GM12872 (cell line): ENCODE results near the gene ASB5.

Source experiments
- TF ChIP-seq, protein P1 (sequence below): IDR thresholded peaks from 3 replicates; pipeline ENCODE4 v1.5.1; 2011; ENCODE audit warnings: low read depth, mild to moderate bottlenecking, low read length, moderate library complexity; ENCODE audit not compliant: insufficient read depth

Gene ASB5, protein sequence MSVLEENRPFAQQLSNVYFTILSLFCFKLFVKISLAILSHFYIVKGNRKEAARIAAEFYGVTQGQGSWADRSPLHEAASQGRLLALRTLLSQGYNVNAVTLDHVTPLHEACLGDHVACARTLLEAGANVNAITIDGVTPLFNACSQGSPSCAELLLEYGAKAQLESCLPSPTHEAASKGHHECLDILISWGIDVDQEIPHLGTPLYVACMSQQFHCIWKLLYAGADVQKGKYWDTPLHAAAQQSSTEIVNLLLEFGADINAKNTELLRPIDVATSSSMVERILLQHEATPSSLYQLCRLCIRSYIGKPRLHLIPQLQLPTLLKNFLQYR

DNA sequence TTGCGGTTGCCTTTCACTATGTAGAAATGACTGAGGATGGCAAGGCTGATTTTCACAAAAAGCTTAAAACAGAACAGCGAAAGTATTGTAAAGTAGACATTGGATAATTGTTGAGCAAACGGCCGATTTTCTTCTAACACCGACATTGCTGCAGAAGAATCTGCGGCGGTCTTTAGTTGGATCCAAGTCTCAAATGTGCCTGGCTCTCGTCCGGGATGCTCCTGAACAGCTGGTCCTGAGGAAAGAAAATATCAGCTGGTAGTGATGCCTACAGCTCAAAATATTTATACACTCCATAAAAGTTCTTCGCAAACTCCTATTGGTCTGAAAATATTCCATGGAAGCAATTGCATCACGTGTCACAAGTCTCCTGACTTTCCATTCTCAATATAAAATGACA is at the start of gene ASB5:
Gene ASB5 (minus strand): TSS at position 260 of the 400 bp plus-strand sequence. CDS start 114 bp downstream, at position 146.
- TF ChIP-seq, protein P1, sequence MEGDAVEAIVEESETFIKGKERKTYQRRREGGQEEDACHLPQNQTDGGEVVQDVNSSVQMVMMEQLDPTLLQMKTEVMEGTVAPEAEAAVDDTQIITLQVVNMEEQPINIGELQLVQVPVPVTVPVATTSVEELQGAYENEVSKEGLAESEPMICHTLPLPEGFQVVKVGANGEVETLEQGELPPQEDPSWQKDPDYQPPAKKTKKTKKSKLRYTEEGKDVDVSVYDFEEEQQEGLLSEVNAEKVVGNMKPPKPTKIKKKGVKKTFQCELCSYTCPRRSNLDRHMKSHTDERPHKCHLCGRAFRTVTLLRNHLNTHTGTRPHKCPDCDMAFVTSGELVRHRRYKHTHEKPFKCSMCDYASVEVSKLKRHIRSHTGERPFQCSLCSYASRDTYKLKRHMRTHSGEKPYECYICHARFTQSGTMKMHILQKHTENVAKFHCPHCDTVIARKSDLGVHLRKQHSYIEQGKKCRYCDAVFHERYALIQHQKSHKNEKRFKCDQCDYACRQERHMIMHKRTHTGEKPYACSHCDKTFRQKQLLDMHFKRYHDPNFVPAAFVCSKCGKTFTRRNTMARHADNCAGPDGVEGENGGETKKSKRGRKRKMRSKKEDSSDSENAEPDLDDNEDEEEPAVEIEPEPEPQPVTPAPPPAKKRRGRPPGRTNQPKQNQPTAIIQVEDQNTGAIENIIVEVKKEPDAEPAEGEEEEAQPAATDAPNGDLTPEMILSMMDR = no peak

DNA sequence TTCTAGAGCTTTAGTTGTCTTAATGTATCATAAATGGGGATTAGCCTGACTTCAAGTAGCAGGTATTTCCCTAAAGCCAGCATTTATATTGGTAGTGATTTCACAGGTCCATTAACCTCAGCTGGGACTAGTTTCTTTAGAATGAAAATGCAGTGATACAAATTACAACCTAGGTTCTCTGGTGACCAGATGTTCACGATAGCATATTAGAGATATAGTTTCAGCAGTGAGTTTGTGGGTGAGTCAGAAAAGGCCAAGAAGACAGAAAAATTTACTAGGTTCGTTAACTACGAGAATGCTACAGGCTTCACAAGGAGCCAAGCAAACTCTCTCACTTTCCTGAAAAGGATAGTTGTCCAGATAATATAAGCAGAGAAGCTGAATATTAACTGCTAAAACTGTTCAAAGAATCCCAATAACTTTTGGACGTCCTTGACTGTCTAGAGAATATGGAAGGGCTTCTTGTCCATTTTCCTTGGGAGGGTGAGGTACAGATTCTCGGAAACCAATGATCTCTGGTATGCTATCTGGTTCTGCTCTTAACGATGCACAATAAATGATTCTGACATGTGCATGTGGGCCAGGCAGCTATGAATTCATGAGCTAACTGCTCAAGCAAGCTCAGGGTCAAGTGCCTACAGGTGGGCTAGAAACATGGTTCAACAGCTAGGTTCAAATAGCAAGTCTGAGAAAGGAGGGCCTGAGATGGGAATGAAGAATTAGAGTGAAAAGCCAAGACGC is 44.7 kb upstream of the ASB5 start:
- TF ChIP-seq, protein P1 = no peak

DNA sequence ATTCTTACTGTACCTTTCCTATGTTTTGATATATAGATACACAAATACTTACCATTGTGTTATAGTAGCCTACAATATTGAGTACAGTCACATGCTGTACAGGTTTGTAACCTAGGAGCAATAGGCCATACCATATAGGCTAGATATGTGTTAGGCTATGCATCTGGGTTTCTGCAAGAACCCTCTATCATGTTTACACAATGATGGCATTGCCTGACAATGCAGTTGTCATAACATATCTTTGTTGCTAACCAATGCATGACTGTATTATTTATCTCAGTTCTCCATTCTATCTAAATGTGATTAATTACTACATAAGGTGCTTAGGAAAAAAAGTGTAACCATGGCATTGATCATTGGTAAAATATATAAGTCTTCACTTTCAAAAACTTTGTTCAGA is 40.8 kb upstream of the ASB5 start:
- TF ChIP-seq, protein P1 = no peak

DNA sequence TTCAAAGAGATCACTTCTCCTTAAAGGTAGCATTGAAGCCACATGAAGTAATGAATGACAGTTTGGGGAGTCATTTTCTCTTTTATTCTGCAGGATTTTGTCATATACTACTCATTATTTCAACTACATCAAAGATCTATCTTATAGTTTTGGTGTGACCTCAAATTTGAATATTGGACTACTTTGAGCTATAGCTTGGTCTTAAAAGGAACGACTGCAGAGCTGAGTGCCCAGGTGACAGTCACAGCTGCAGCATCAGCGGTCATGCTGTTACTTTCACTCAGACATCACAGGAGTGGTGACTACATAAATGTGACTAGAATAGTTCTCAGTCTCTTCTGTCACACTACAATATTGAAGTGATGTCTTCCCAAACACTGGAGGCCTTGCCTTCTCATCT is 40.0 kb upstream of the ASB5 start:
- TF ChIP-seq, protein P1 = no peak

DNA sequence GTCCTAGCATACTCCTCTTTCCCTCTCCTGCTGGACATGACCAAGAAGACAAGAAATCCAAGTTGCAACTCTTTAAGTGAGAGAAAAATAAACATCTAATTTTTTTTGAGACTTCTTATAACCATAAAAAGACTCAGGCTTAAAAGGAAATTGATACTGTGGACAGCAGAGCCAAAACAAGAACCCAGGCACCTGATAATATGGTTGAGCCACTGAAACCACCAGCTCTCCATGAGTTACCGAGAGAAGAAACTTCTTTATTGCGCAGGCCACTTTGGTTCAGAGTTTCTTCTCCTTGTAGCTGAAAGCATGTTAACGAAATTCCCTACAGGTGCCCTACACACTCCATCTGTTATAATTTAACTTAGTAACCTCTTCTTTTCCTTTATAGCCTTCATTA is 39.4 kb upstream of the ASB5 start:
- TF ChIP-seq, protein P1 = no peak

DNA sequence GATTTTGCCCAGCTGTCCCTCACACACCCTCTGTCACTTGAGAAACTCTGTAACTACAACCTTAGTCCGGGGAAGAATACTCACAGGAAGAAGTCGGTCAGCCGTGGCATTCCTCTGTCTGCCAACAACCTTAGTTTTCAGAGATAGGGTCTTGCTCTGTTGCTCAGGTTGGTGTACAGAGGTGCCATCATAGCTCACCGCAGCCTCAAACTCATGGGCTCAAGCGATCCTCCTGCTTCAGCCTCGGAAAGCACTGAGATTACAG is 38.6 kb upstream of the ASB5 start:
- TF ChIP-seq, protein P1 = no peak

DNA sequence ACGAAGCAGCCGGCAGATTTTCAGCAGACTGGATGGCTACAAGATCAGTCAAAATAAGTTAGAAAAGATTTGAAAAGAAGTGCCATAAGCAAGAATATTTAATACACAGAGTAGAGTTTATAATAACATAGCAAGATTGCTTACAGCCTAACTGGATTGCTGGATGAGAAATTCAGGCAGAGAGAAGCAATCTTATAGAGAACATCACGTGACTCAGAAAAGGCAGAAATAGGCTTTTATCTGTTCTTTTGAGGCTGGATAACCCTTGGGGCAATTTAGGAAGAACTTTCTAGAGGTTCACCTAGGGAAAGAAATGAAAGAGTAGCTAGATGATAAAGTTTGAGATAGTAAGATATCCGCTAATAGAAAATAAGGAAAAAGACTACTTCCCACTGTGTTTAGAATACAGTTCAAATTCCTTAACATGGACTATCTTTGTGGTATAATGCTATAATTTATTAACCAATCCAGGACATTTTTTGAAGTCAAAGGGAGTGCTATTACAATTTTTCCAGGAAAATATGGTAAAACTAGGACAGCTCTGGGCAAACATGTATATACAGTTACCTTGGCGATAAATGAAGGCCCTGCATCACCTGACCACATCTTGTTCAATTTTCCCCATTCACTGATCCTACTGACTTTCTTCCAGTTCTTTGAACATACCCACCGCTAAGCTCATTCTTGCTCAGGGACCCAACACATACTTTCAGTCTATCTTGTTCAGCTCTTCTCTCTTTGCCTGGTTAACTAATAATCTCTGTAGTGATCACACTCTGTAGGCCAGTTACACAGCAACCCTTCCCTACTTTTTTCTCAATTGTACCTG is 38.0 kb upstream of the ASB5 start:
- TF ChIP-seq, protein P1 = no peak
